Adrenal gland (tissue), 5 donors: Measurements from ENCODE around the gene MOAP1.

Experiments used
- CTCF ChIP-seq, 6 experiments: fragments of 450-650 bp in 4 of 6; fragments of 200-600 bp in 2 of 6; sonication (generic) in 1 of 6; IDR thresholded peaks; 1 replicate in 5 of 6; 2 replicates in 1 of 6; pipeline versions ENCODE4 v1.5.1 to v1.8.0; 2016 to 2021; ENCODE audit warnings: antibody characterized with exemption in 6 of 6, mild to moderate bottlenecking in 2 of 6, moderate library complexity in 1 of 6
- POLR2A ChIP-seq, 2 donors: fragments of 450-650 bp; IDR thresholded peaks; one replicate each; pipeline ENCODE4 v1.6.1; 2017; ENCODE audit warnings: antibody characterized with exemption in 2 of 2, mild to moderate bottlenecking in 2 of 2, moderate library complexity in 1 of 2
- donor health status: DM: no; HTN: no; CAD: no.

- TF ChIP-seq CTCF (IDR thresholded peaks at IDR 0.05): no peak
- no peak for TF ChIP-seq POLR2A (IDR thresholded peaks at IDR 0.05)
These were observed 27.9 kb downstream of the MOAP1 start for GRCh38 chr14:93156693-93157369.
